Peyer's patch (tissue), 4 donors: ENCODE data around the gene CALD1. TPM values are rescaled to one million over a fixed set of nuclear protein-coding genes. Genes with fewer than 3 reads are reported as not detected.

Experiments
- DNase-seq, 3 donors: peaks; one replicate each; pipeline ENCODE4 v3.0.0-alpha.2; 2017 to 2019
- H3K27ac ChIP-seq, 4 donors: fragments of 200-600 bp; sonication (generic); one replicate each; pipeline ENCODE4 v1.5.1; 2016 to 2019
- H3K27me3 ChIP-seq, 2 donors: fragments of 200-600 bp; sonication (generic); one replicate each; pipeline ENCODE4 v1.5.1; 2019
- H3K36me3 ChIP-seq, 3 donors: fragments of 200-600 bp; sonication (generic); one replicate each; pipeline ENCODE4 v1.5.1; 2016 to 2019
- H3K4me1 ChIP-seq, 4 donors: fragments of 200-600 bp; sonication (generic); one replicate each; pipeline ENCODE4 v1.5.1; 2016 to 2019
- H3K4me3 ChIP-seq, 4 donors: fragments of 200-600 bp; sonication (generic); 1 replicate in 3 of 4; 2 replicates in 1 of 4; pipeline ENCODE4 v1.5.1; 2016 to 2019; ENCODE audit warnings: mild to moderate bottlenecking in 1 of 4
- H3K9me3 ChIP-seq, 4 donors: fragments of 200-600 bp; sonication (generic); one replicate each; pipeline ENCODE4 v1.5.1; 2016 to 2019; ENCODE audit warnings: mild to moderate bottlenecking in 1 of 4
- CTCF ChIP-seq, 6 experiments: fragments of 450-650 bp in 4 of 6; fragments of 200-600 bp in 2 of 6; sonication (generic) in 1 of 6; IDR thresholded peaks; one replicate each; pipeline ENCODE4 v1.5.1; 2017 to 2019; ENCODE audit warnings: antibody characterized with exemption in 6 of 6, mild to moderate bottlenecking in 3 of 6, moderate library complexity in 1 of 6
- POLR2A ChIP-seq, 2 donors: fragments of 450-650 bp; IDR thresholded peaks; one replicate each; pipeline ENCODE4 v1.5.1; 2017; ENCODE audit warnings: antibody characterized with exemption in 2 of 2, mild to moderate bottlenecking in 2 of 2, moderate library complexity in 2 of 2
- total RNA-seq, 4 donors: library from RNA; depleted of rRNA; stranded (reverse); fragments of >200 nt; gene quantifications; one replicate each; pipeline ENCODE4 v1.1.0, GENCODE V29; 2016

CALD1 gene
- total RNA-seq, 4 donors from 2014 or later, result 39.2 to 536 (median 83.1) TPM

- DNase-seq, result no peak
- H3K27ac ChIP-seq, result peak overlapping the region in 1 of 4 donors; percentile 17
- H3K4me1 ChIP-seq, result no peaks in the 10 kb centered on the region
- H3K9me3 ChIP-seq, result no peaks in the 10 kb centered on the region
- TF ChIP-seq POLR2A (IDR thresholded peaks at IDR 0.05) (no peak), CTCF (IDR thresholded peaks at IDR 0.05) (no peak)
- H3K36me3 ChIP-seq, result peaks cover 0 to 9% (median 0%) of the 10 kb centered on the region in 3 donors
- no peaks in the 10 kb centered on the region for H3K27me3 ChIP-seq
- H3K4me3 ChIP-seq, result no peak overlapping the region
These were observed 63.5 kb downstream of the CALD1 start for GRCh38 chr7:134842886-134843430.

GRCh38 chr7:134844200-134844599 lies 64.8 kb downstream of the CALD1 start:
- DNase-seq, result no peak
- TF ChIP-seq CTCF (IDR thresholded peaks at IDR 0.05) (no peak), POLR2A (IDR thresholded peaks at IDR 0.05) (no peak)

GRCh38 chr7:134845461-134845860 lies 66.0 kb downstream of the CALD1 start:
- Histone ChIP-seq H3K4me1 (peaks cover 0 to 3% (median 0%) of the 10 kb centered on the region in 4 donors), H3K36me3 (peaks cover 0 to 9% (median 0%) of the 10 kb centered on the region in 3 donors), H3K27me3 (no peaks in the 10 kb centered on the region), H3K4me3 (no peak overlapping the region), H3K9me3 (no peaks in the 10 kb centered on the region), H3K27ac (no peak overlapping the region)
- TF ChIP-seq CTCF (IDR thresholded peaks at IDR 0.05) (peak in 3 of 6 experiments; percentile 16 to 31 (median 20)), POLR2A (IDR thresholded peaks at IDR 0.05) (no peak)
- no peak for DNase-seq

More at GRCh38 chr7:134844200-134844599, 64.8 kb downstream of the CALD1 start:
- no peaks in the 10 kb centered on the region for H3K9me3 ChIP-seq
- H3K27me3 ChIP-seq, result no peaks in the 10 kb centered on the region
- peaks cover 0 to 9% (median 0%) of the 10 kb centered on the region in 3 donors for H3K36me3 ChIP-seq
- no peak overlapping the region for H3K27ac ChIP-seq
- H3K4me1 ChIP-seq, result no peaks in the 10 kb centered on the region
- H3K4me3 ChIP-seq, result no peak overlapping the region

- peaks cover 0 to 9% (median 0%) of the 10 kb centered on the region in 3 donors for H3K36me3 ChIP-seq
- H3K4me1 ChIP-seq, result peaks cover 0 to 13% (median 0%) of the 10 kb centered on the region in 4 donors
- no peaks in the 10 kb centered on the region for H3K27me3 ChIP-seq
- H3K4me3 ChIP-seq, result no peak overlapping the region
- no peak for TF ChIP-seq POLR2A (IDR thresholded peaks at IDR 0.05)
- no peak for TF ChIP-seq CTCF (IDR thresholded peaks at IDR 0.05)
- peak overlapping the region in 2 of 4 donors; percentile 19 to 37 for H3K27ac ChIP-seq
- no peaks in the 10 kb centered on the region for H3K9me3 ChIP-seq
- no peak for DNase-seq
These were observed 68.6 kb downstream of the CALD1 start for GRCh38 chr7:134847851-134848588.

GRCh38 chr7:134850066-134850465 lies 70.6 kb downstream of the CALD1 start:
- Histone ChIP-seq H3K4me3 (no peak overlapping the region), H3K9me3 (no peaks in the 10 kb centered on the region), H3K4me1 (peaks cover 0 to 20% (median 0%) of the 10 kb centered on the region in 4 donors), H3K27me3 (no peaks in the 10 kb centered on the region), H3K27ac (peak overlapping the region in 2 of 4 donors; percentile 11 to 51), H3K36me3 (no peaks in the 10 kb centered on the region)
- no peak for TF ChIP-seq CTCF (IDR thresholded peaks at IDR 0.05)
- no peak for TF ChIP-seq POLR2A (IDR thresholded peaks at IDR 0.05)
- no peak for DNase-seq
